ENCODE measurements around the gene SAMMSON.

Gene SAMMSON

GRCh38 chr3:69999140-70000027 is at the start of gene SAMMSON:
SAMMSON (plus strand) TSS chr3:69999733.
- TF ChIP-seq CTCF (IDR thresholded peaks at IDR 0.05; ENCODE audit: insufficient read depth, low read depth, low read length, missing control alignments), result no peak
- H3K4me3 ChIP-seq (ENCODE audit: low read depth, low read length), result no peak within 1 kb of the TSS
- DNase-seq (ENCODE audit: low read depth), result no peak

GRCh38 chr3:69951616-69952015 is 47.9 kb upstream of the SAMMSON start:
- no peak for DNase-seq (ENCODE audit: low read depth)
- no peak overlapping the region for H3K4me3 ChIP-seq (ENCODE audit: low read depth, low read length)
- no peak for TF ChIP-seq CTCF (IDR thresholded peaks at IDR 0.05; ENCODE audit: insufficient read depth, low read depth, low read length, missing control alignments)

- DNase-seq (ENCODE audit: low read depth), result no peak
- TF ChIP-seq CTCF (IDR thresholded peaks at IDR 0.05; ENCODE audit: insufficient read depth, low read depth, low read length, missing control alignments), result no peak
- H3K4me3 ChIP-seq (ENCODE audit: low read depth, low read length), result no peak overlapping the region
Measured at GRCh38 chr3:69959581-69959980, 40.0 kb upstream of the SAMMSON start.

- no peak for DNase-seq (ENCODE audit: low read depth)
- no peak overlapping the region for H3K4me3 ChIP-seq (ENCODE audit: low read depth, low read length)
- no peak for TF ChIP-seq CTCF (IDR thresholded peaks at IDR 0.05; ENCODE audit: insufficient read depth, low read depth, low read length, missing control alignments)
Measured at GRCh38 chr3:69961706-69962439, 37.7 kb upstream of the SAMMSON start.

GRCh38 chr3:69963643-69964042 is 35.9 kb upstream of the SAMMSON start:
- H3K4me3 ChIP-seq (ENCODE audit: low read depth, low read length), result no peak overlapping the region
- TF ChIP-seq CTCF (IDR thresholded peaks at IDR 0.05; ENCODE audit: insufficient read depth, low read depth, low read length, missing control alignments), result no peak
- DNase-seq (ENCODE audit: low read depth), result no peak

GRCh38 chr3:69967156-69967555 is 32.4 kb upstream of the SAMMSON start:
- TF ChIP-seq CTCF (IDR thresholded peaks at IDR 0.05; ENCODE audit: insufficient read depth, low read depth, low read length, missing control alignments), result no peak

More at GRCh38 chr3:69967156-69967555, 32.4 kb upstream of the SAMMSON start:
- no peak for DNase-seq (ENCODE audit: low read depth)
- no peak overlapping the region for H3K4me3 ChIP-seq (ENCODE audit: low read depth, low read length)
